SKM-1 treated with dmso at 0.1 percent for 144 hours (cell line): Measurements from ENCODE around the gene SGSM1.

ENCODE experiments used
- DNase-seq: peaks from one replicate; lab custom pipeline; 2025; ENCODE audit not compliant: unreplicated experiment; lab: John Stamatoyannopoulos, UW

Gene SGSM1

DNA sequence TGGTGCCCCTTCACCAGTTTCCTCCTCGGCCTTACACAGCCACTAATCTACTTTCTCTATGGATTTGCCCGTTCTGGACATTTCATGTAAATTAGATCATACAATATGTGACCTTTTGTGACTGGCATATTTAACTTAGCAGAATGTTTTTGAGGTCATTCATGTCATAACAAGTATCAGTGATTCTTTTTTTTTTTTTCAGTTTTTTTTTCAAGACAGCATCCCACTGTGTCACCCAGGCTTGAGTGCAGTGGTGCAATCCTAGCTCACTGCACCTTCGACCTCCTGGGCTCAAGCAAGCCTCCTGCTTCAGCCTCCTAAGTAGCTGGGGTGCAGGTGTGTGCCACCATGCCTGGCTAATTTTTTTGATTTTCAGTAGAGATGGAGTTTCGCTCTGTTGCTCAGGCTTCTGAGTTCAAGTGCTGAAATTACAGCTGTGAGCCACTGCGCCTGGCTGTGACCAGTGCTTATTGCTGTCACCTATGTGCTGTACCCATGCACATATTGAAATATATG lies 169.2 kb downstream of the SGSM1 start:
- DNase-seq = no peak

DNA sequence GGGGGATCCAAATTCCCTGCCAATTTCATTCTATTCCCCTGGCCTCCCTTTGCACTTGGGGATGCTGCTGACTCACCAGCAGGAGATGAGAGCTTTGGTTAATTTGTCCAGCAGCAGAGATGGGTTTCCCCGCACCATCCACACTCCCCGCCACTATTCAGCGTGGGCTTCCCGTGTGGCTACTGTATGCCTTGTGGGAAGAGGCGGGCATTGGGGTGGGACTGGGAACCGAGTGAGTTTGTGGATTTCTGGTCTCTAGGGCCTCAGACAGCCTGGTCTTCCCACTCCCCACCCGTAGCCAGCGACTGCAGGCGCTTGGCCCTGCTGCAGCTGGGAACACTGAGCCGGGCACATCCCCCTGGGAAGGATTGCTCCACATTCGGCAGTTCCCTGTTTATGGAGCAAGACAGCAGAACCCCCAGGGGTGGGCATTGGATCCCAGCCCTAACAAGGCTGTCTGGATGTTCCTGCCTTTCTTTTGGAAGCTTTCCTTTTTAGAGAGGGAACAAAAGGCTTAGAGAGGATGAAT lies 169.9 kb downstream of the SGSM1 start:
- no peak for DNase-seq

DNA sequence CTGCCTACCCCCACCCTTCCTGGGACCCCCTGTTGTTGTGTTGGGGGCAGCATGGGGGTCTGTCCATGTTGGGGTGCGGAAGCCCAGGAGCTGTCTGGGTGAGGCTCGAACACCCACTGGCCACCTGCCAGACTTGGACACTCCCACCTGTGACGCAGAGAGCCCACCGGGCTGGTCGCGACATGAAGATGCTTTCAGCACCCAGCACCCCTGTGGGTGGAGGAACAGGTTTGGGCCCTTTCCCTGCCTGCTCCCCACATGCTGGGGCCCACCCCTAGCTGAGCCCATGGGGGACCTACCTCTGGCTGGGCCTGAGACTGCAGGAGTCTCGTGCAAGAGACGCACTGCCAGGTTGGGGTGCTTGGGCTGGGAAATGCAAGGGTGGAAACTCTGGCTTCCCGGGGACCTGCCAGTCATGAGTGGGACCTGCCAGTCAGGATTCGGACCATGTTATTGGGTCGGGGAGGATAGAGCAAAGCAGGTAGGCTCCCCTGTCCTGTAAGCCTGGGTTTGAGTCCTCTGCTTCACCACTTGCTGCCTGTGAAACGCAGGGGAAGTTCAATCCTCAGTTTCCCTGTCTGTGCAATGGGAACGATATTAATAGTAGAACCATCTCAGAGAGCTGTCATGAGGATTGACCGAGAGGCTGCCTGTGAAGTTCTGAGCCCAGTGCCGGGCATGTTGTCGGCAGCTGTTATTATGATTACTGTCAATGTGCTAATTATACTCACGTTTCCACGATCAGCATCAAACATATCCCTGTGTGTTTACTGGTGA lies 170.6 kb downstream of the SGSM1 start:
- no peak for DNase-seq
